ENCODE measurements around the gene MEI1.
"Not testable (repeated sequence)": the region's sequence is repeated elsewhere in the genome, so short reads cannot be mapped to it uniquely, and the experiment has no call there.

The MEI1 gene

GRCh38 chr22:41699264-41700107 is at the start of gene MEI1:
Gene MEI1 (plus strand): TSS chr22:41699503. CDS start chr22:41699539, 36 bp downstream.
- DNase-seq (ENCODE audit: low spot score): peak; percentile 67

GRCh38 chr22:41650229-41650628 is 49.1 kb upstream of the MEI1 start:
- DNase-seq (ENCODE audit: low spot score): no peak

GRCh38 chr22:41650821-41651220 is 48.5 kb upstream of the MEI1 start:
- DNase-seq (ENCODE audit: low spot score): no peak

GRCh38 chr22:41654322-41654721 is 45.0 kb upstream of the MEI1 start:
- no peak for DNase-seq (ENCODE audit: low spot score)

GRCh38 chr22:41656556-41656955 is 42.7 kb upstream of the MEI1 start:
- DNase-seq (ENCODE audit: low spot score): no peak

- DNase-seq (ENCODE audit: low spot score): no peak
Observed at GRCh38 chr22:41657709-41658108, 41.6 kb upstream of the MEI1 start.

- no peak for DNase-seq (ENCODE audit: low spot score)
Observed at GRCh38 chr22:41658869-41659268, 40.4 kb upstream of the MEI1 start.

- no peak for DNase-seq (ENCODE audit: low spot score)
Observed at GRCh38 chr22:41659941-41660340, 39.4 kb upstream of the MEI1 start.

GRCh38 chr22:41660416-41660815 is 38.9 kb upstream of the MEI1 start:
- DNase-seq (ENCODE audit: low spot score): no peak

GRCh38 chr22:41661088-41661487 is 38.2 kb upstream of the MEI1 start:
- no peak for DNase-seq (ENCODE audit: low spot score)

GRCh38 chr22:41661713-41662112 is 37.6 kb upstream of the MEI1 start:
- no peak for DNase-seq (ENCODE audit: low spot score)

- not testable (repeated sequence) for DNase-seq (ENCODE audit: low spot score)
Observed at GRCh38 chr22:41663594-41663993, 35.7 kb upstream of the MEI1 start.

- no peak for DNase-seq (ENCODE audit: low spot score)
Observed at GRCh38 chr22:41664490-41664889, 34.8 kb upstream of the MEI1 start.

GRCh38 chr22:41664951-41665350 is 34.4 kb upstream of the MEI1 start:
- DNase-seq (ENCODE audit: low spot score): no peak

GRCh38 chr22:41668971-41669911 is 30.1 kb upstream of the MEI1 start:
- DNase-seq (ENCODE audit: low spot score): no peak

GRCh38 chr22:41672096-41672495 is 27.2 kb upstream of the MEI1 start:
- not testable (repeated sequence) for DNase-seq (ENCODE audit: low spot score)

GRCh38 chr22:41672780-41673509 is 26.4 kb upstream of the MEI1 start:
- no peak for DNase-seq (ENCODE audit: low spot score)

GRCh38 chr22:41674846-41675340 is 24.4 kb upstream of the MEI1 start:
- no peak for DNase-seq (ENCODE audit: low spot score)

GRCh38 chr22:41676134-41676533 is 23.2 kb upstream of the MEI1 start:
- DNase-seq (ENCODE audit: low spot score): no peak

GRCh38 chr22:41681616-41682015 is 17.7 kb upstream of the MEI1 start:
- no peak for DNase-seq (ENCODE audit: low spot score)

GRCh38 chr22:41682033-41682807 is 17.1 kb upstream of the MEI1 start:
- DNase-seq (ENCODE audit: low spot score): peak; percentile 86

All from ecto neural progenitor cell (in vitro differentiated cells).